GM18861 (cell line): ENCODE data around the gene TAMM41.
"Not testable (repeated sequence)": the region's sequence is repeated elsewhere in the genome, so short reads cannot be mapped to it uniquely, and the experiment has no call there.

ENCODE experiments used
- ATAC-seq: cut with Tn5 transposase; IDR thresholded peaks from one replicate; pipeline ENCODE4 v1.9.1; 2021; ENCODE audit not compliant: unreplicated experiment

Gene TAMM41

DNA sequence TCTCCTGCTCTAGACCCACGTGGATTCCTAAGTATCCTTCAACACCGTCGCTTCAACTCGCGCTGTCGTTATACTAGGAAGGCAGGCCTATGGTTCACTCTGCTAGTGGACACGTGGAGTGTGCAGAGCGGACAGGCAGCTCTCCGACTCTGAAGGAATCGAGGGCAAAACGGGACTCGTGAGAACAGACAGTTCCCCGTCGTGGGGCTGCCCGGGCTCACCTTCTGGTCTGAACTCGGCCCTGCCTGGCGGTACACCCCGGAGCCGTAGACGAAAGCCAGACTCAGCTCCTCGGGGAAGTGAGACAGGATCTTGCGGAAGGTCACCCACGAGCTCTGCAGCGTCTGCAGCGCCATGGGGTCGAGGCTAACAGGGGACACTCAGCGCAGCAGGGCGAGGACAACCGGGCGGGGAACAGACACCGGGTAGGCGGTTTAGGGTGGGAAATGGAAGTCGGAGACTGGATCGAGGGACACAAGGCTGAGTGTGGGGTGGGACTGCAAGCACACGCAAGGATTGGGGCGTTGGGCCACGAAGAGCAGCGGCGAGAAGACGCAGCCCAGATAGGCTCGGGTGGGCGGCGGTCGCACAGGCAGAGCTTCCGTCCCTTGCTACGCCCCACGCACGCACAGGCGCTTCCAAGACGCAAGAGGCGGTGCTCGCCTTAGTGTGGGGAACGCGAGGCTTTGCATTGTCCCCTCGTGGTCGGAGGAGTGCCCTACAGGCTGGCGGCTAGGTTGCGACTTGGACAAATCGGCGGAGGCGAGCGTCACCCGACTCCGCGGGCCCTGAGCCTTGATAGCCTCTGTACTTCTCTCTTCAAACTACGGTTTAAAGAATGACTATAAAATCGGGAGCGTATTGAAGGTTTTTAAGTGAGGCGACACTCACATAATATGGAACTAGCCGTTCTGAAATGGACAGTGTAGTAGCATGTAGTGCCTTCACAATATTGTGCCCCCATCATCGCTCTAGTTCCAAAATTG lies at the start of gene TAMM41:
TAMM41 (minus strand) TSS at position 605 of the 986 bp plus-strand sequence; CDS start at position 356, 249 bp downstream.
- ATAC-seq: peak; percentile 99

DNA sequence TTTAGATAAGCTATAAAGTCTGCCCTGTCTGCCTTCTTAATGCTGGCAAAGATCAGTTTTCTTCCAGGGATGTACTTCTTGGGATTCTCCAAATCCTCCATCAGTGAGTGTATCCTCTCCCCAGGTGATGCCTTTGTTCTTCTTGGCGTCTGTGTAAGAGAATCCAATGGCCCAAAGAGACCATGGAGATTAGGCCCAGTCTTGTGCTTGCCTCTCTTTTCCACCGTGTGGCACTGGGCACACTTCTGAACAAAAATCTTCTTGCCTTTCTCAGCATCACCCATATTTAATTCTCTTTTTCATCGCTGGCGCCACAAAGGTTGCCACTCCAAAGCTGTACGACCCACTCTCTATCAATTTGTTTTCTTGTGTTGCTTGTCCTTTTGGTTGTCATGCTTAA lies 32.2 kb upstream of the TAMM41 start:
- no peak for ATAC-seq

- ATAC-seq: not testable (repeated sequence)
Measured at GRCh38 chr3:11874707-11875106, 28.0 kb upstream of the TAMM41 start.

GRCh38 chr3:11863739-11864138 lies 17.1 kb upstream of the TAMM41 start:
- not testable (repeated sequence) for ATAC-seq

DNA sequence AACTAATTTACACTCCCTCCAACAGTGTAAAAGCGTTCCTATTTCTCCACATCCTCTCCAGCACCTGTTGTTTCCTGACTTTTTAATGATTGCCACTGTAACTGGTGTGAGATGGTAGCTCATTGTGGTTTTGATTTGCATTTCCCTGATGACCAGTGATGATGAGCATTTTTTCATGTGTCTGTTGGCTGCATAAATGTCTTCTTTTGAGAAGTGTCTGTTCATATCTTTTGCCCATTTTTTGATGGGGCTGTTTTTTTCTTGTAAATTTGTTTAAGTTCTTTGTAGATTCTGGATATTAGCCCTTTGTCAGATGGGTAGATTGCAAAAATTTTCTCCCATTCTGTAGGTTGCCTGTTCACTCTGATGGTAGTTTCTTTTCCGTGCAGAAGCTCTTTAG lies 15.9 kb upstream of the TAMM41 start:
- not testable (repeated sequence) for ATAC-seq

- not testable (repeated sequence) for ATAC-seq
Measured at GRCh38 chr3:11862145-11862544, 15.5 kb upstream of the TAMM41 start.

GRCh38 chr3:11860213-11860612 lies 13.5 kb upstream of the TAMM41 start:
- not testable (repeated sequence) for ATAC-seq

- ATAC-seq: no peak
Measured at GRCh38 chr3:11853450-11853849, 6.8 kb upstream of the TAMM41 start.

GRCh38 chr3:11850003-11850402 lies 3.3 kb upstream of the TAMM41 start:
- no peak for ATAC-seq

DNA sequence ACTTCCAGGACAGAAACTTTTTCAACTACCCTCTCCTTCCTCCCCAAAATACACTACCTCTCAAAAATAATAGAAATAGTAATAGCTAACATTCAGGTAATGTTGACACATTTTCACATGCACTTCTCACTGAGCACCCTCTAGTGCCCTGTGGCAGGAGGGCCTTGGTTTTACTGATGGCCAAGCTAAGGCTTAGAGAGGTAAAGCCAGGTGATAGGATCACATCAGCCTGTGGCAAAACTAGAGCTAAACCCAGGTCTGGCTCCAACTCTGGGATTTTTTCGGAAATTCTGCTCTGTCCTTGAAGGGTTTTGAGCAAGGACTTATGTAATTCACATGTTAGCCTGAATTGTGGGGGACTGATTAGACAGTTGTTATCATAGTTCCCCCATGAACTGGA lies 922 bp upstream of the TAMM41 start:
- no peak for ATAC-seq

GRCh38 chr3:11845651-11846050 lies 1.0 kb downstream of the TAMM41 start:
- ATAC-seq: no peak

GRCh38 chr3:11844891-11845290 lies 1.8 kb downstream of the TAMM41 start:
- ATAC-seq: no peak

DNA sequence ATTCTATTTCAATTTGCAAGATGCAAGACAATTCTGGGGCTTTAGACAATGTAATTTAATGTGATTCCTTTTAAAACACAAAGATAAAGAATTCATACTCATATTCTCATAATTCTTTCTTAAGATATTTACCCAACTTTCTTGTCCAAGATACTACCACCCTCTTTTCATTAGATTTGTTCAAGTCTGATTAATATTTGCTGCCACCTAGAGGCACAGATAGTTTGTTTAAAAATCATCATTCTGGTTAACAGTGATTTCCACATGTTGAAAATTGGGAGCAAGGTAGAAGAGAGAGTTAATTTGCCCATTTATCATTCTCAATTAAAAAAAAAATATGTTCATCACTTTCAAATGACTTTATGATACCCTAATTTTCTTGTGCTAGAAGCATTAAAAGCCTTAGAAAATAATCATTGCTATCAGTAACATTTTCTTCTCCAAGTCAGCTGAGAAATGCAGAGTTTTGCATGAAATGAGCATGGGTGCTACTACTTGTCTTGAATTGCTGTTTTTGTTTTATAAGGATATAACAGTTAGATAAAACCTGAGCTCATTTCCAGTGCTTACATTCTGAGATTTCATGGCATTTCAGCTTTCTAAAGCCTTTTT lies 11.6 kb downstream of the TAMM41 start:
- ATAC-seq: no peak

- ATAC-seq: no peak
Measured at GRCh38 chr3:11832981-11833905, 13.4 kb downstream of the TAMM41 start.

- no peak for ATAC-seq
Measured at GRCh38 chr3:11829416-11829815, 17.3 kb downstream of the TAMM41 start.

DNA sequence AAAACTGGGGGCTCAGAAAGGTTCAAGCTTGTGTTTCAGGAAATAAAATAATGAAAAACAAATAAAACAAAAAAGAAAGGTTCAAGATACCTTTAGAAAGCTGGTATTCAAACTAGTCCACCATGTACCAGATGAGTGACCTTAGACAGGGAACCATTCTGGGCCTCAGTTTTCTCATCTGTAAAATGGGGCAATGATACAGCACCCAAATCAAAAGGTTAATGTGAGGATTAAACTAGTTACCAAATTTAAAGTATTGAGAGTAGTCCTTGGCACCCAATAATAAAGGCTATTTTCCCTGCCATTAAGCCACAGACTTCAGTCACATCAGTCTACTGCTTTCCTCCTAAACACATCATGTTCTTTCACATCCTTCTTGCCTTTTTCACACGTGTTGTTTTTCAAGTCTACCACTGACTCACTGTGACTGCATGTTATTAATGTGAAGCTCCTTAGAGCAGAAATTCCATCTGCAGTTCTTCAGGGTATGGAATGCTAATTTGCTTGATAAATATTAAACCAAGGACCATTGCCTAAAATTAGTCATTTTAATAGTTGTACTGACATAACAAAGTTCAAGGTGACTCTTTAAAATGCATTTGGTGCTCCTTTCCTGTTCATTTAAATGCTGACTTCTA lies 19.9 kb downstream of the TAMM41 start:
- ATAC-seq: no peak

DNA sequence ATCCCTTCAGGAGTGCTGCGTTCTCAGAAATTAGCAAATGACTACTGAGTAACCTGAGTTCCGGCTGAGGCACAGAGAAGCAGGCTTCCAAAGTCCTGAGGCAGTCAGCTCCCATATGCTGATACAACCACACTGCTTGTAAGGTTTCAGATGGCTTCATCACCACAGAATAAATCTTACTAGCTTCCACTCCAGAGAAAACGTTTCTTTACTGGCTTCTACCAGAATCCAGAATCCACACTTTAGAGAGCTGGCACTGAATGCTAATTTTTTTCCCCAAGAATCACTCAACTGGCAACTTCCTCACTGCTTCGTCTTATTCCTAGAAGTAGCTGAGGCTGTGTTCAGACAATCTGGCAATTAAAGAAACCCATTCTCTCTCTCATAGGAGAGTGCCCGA lies 21.4 kb downstream of the TAMM41 start:
- ATAC-seq: no peak

DNA sequence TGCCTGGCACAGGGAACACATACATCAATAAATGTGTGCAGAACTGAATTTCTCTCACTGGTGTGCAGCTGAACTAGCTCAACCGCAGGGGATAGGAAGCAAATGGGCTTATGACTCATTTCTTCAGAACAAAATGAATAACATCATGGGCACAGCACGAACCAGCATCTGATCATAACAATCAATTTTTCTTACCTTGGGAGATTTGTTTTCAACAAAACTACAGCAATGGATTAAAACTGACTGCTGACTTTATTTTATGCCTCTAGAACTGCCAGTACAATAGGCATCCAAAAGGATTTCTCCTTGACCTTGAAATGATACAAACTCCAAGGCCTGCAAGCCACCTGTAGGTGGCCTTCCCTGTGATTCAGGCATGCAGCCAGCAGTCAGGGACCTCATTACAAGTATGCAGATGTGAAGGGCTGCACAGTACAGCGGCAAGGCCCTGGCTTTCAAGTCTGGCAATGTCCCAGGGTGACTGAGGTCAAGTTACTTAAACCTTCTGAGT lies 26.1 kb downstream of the TAMM41 start:
- ATAC-seq: peak; percentile 76

GRCh38 chr3:11819146-11819689 lies 27.5 kb downstream of the TAMM41 start:
- ATAC-seq: no peak

GRCh38 chr3:11818033-11818432 lies 28.7 kb downstream of the TAMM41 start:
- ATAC-seq: no peak
